T47D (cell line): ENCODE measurements around the gene CEP104.
"Not testable (repeated sequence)": the region's sequence is repeated elsewhere in the genome, so short reads cannot be mapped to it uniquely, and the experiment has no call there.

Experiments
- DNase-seq, 2 experiments: peaks; one replicate each; pipeline versions ENCODE4 v3.0.0 to v3.0.0-alpha.2; 2011 to 2012; ENCODE audit warnings: low read depth in 1 of 2, low spot score in 1 of 2
- JUND ChIP-seq: IDR thresholded peaks from 2 replicates; pipeline ENCODE4 v1.6.1; 2012; ENCODE audit warnings: low read depth
- in situ Hi-C: cut with HindIII; loops from 2 replicates; pipeline ENCODE4 v1.10.0; 2016; ENCODE audit warnings: low sequenced_read_pairs, low pct_unique_long_range_greater_than_20kb

Gene CEP104

GRCh38 chr1:3824650-3825049 lies 32.4 kb downstream of the CEP104 start:
- TF ChIP-seq JUND: no peak
- DNase-seq: no peak
- in situ Hi-C loops: no loop called here

DNA sequence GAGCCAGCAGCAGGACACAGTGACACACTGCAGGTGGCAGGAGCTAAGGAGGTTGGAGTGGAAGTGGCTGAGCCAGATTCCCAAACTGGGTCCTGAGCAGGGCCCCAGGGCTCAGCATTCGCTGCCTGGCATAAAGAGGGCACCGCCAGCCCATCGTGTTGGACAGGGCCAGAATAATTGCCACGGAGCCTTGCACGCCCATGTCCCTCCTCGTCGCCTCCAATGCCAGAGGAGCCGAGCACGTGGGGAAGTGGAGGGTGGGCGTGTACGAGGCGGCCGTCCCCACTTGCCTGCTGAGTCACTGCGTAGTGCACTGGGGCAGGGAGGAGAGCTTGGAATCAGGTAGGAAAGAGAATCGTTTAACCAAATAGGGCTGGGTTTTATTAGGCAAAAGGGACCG lies 34.6 kb downstream of the CEP104 start:
- TF ChIP-seq JUND: no peak
- in situ Hi-C loops: no loop called here
- no peak for DNase-seq

GRCh38 chr1:3821908-3822307 lies 35.1 kb downstream of the CEP104 start:
- TF ChIP-seq JUND: no peak
- DNase-seq: no peak
- in situ Hi-C loops: no loop called here

- no peak for DNase-seq
- in situ Hi-C loops: no loop called here
- TF ChIP-seq JUND: no peak
Observed at GRCh38 chr1:3821447-3821846, 35.6 kb downstream of the CEP104 start.

- TF ChIP-seq JUND: no peak
- DNase-seq: no peak
- in situ Hi-C loops: no loop called here
Observed at GRCh38 chr1:3821004-3821403, 36.0 kb downstream of the CEP104 start.

DNA sequence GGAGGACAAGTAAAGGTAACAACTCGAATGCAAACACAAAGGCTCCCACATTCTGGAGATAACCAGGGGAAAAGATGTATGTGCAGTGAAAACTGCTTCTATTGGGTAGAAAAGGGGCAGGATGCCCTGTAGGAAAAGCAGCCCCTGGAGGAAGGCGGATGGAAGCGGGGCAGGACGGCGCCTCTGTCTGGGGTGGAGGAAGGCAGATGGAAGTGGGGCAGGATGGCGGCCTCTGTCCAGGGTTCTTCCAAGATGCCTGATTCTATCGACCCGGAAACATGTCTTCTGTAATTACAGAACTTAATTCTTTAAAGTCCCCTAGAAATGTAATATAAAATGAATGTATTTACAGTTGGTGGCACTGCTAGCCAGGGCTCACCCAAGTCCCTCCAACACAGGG lies 36.7 kb downstream of the CEP104 start:
- no peak for DNase-seq
- no peak for TF ChIP-seq JUND
- in situ Hi-C loops: no loop called here

DNA sequence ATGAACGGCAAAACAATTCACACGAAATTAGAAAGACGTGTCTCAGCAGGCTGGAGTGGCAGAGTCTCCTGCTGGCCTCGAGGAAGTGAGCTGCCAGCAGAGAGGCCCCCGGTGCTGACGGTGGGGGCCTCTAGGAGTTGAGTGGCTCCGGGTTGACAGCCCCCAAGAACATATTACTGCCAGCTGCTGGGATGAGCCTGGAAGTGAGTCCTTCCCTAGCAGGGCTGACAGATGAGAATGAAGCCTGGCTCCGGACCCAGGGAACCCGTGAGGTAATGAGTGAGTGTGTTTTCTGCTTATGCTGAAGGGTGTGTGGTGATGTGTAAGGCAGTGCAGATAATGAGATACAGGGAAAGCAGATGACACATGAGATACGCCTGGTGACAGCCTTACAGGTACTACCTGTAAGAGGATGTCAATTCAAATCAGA lies 37.2 kb downstream of the CEP104 start:
- in situ Hi-C loops: no loop called here
- TF ChIP-seq JUND: no peak
- no peak for DNase-seq

GRCh38 chr1:3817821-3818597 lies 39.0 kb downstream of the CEP104 start:
- no peak for DNase-seq
- in situ Hi-C loops: no loop called here
- TF ChIP-seq JUND: no peak

GRCh38 chr1:3817138-3817740 lies 39.8 kb downstream of the CEP104 start:
- TF ChIP-seq JUND: no peak
- in situ Hi-C loops: no loop called here
- no peak for DNase-seq

DNA sequence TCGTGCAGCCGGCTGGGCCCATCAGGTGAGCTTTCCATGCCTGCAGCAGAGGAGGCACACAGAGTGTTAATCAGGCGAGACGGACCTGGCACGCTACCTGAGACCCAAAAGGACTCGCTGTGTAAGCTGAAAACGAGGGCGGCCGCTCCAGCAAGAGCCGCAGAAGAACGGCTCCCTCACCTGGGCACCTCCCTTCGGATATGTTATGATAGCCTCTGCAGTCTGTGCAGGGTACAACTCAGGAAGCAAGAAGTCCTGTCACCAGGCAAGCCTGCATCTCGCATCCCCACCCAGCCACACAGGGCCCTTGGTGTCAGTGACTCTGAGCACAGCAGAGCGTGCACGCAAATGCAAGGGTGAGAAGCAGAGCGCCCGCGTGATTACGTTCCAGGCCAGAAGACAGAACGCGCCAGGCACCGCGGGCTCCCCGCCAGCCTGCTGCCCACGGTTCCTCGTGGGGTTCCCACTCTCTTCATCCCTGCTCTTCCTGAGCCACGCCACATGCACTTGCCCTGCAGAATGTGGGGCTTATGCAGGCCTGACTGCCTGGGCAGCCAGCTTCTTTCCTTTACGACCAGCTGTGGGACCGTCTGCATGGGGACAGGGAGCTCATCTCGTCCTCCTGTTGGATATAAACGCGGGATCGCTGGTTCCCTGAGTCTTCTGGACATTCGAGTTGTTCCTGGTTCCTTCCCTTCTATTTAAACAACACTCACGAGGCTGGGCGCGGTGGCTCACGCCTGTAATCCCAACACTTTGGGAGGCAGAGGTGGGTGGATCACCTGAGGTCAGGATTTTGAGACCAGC lies 40.5 kb downstream of the CEP104 start:
- in situ Hi-C loops: no loop called here
- no peak for TF ChIP-seq JUND
- DNase-seq: no peak

GRCh38 chr1:3814771-3815561 lies 42.0 kb downstream of the CEP104 start:
- no peak for DNase-seq
- in situ Hi-C loops: no loop called here
- no peak for TF ChIP-seq JUND

DNA sequence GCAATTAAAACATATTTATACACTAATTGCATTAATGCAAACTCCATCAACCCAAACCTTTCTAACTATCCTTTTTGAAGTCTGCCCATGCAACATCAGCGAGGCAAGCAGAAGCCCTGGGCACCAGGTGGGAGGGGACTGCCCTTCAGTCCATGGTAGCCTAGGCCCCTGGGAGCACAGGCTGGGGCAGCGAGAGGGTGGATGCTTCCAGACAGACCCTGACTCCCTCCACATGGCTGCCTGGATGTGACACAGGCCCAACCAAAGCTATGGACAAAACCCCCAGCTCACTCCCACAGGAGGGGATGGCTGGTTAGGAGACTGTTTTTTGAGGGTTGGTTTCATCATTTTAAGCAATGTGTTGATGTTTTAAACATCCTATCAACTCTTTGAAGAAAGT lies 42.9 kb downstream of the CEP104 start:
- in situ Hi-C loops: no loop called here

DNA sequence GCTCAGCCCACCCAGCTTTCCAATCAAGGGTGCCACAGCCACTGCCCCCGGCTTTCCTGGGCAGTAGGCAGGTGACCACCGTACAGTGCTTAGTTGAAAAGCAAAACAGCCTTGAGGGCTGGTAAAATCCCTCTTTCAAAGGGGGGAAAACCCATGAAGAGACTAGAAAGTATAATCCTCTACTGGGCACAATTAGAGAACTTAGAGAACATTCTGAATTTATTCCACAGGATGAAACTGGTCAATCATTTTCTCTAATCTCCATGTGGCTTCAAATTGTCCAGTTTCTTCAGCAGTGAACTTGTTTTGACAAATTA lies 45.5 kb downstream of the CEP104 start:
- no peak for TF ChIP-seq JUND
- in situ Hi-C loops: no loop called here
- no peak for DNase-seq

More for the DNA sequence above, 42.9 kb downstream of the CEP104 start:
- DNase-seq: no peak
- TF ChIP-seq JUND: no peak

GRCh38 chr1:3810149-3810761 lies 46.8 kb downstream of the CEP104 start:
- in situ Hi-C loops, DNase-seq: not testable (repeated sequence)
